Kidney epithelial cell (primary cell): ENCODE data around the gene ABCB9. TPM values are rescaled to one million over a fixed set of nuclear protein-coding genes. Genes with fewer than 3 reads are reported as not detected.

Source experiments
- DNase-seq: peaks from one replicate; pipeline ENCODE4 v3.0.0-alpha.2; 2010; ENCODE audit warnings: low read depth
- H3K27me3 ChIP-seq: 2 replicates; pipeline ENCODE4 v1.6.0; 2011; ENCODE audit warnings: low read length; ENCODE audit not compliant: control insufficient read depth, insufficient read depth
- H3K36me3 ChIP-seq: 2 replicates; pipeline ENCODE4 v1.5.1; 2011; ENCODE audit warnings: low read length; ENCODE audit not compliant: control insufficient read depth, insufficient read depth
- H3K4me3 ChIP-seq: 2 replicates; pipeline ENCODE4 v1.5.1; 2011; ENCODE audit warnings: low read depth, mild to moderate bottlenecking, control low read depth, low read length
- total RNA-seq: library from RNA; depleted of rRNA; stranded (reverse); fragments of >200 nt; gene quantifications from 2 replicates; pipeline ENCODE4 v1.2.3, GENCODE V29; 2015
- TF ChIP-seq, protein P1 (sequence below): IDR thresholded peaks from 2 replicates; pipeline ENCODE4 v1.5.1; 2011; ENCODE audit warnings: mild to moderate bottlenecking, moderate library complexity, low read length, control low read depth, inconsistent platforms; ENCODE audit not compliant: insufficient read depth, poor library complexity, severe bottlenecking

ABCB9 gene
- total RNA-seq, 1 donor from 2014 or later = 10.6 TPM

DNA sequence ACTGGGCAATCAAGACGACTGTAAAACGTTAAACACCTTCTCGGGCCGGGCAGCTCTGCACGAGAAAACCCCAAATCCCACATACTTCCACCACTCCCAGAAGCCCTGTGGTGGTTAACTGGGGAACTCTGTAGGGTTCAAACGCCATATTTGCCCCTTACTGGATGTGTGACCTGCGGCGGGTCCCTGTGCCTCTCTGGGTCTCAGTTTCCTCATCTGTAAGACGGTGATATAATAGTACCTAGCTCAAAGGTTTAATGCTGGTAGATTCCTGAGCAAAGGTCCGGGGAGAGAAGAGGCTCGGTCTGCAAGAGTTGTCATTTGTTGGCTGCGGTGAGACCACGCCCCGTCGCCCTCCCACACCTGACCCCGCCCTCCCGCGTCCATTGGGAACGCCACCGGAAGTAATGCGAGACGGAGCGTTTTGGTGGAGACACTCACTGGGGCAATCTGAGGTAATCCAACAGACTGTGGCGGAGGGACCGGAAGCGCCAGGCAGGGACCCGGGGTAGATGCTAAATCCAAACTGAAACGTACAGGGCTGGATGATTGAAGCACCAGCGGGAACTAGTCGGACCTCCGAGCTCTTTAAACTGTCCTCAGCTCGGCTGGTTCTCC is 8.1 kb upstream of the ABCB9 start:
- Histone ChIP-seq H3K27me3 (no peaks in the 10 kb centered on the region), H3K36me3 (no peaks in the 10 kb centered on the region), H3K4me3 (peak overlapping the region; percentile 96)
- peak; percentile 83 for DNase-seq
- TF ChIP-seq, protein P1, sequence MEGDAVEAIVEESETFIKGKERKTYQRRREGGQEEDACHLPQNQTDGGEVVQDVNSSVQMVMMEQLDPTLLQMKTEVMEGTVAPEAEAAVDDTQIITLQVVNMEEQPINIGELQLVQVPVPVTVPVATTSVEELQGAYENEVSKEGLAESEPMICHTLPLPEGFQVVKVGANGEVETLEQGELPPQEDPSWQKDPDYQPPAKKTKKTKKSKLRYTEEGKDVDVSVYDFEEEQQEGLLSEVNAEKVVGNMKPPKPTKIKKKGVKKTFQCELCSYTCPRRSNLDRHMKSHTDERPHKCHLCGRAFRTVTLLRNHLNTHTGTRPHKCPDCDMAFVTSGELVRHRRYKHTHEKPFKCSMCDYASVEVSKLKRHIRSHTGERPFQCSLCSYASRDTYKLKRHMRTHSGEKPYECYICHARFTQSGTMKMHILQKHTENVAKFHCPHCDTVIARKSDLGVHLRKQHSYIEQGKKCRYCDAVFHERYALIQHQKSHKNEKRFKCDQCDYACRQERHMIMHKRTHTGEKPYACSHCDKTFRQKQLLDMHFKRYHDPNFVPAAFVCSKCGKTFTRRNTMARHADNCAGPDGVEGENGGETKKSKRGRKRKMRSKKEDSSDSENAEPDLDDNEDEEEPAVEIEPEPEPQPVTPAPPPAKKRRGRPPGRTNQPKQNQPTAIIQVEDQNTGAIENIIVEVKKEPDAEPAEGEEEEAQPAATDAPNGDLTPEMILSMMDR = no peak

DNA sequence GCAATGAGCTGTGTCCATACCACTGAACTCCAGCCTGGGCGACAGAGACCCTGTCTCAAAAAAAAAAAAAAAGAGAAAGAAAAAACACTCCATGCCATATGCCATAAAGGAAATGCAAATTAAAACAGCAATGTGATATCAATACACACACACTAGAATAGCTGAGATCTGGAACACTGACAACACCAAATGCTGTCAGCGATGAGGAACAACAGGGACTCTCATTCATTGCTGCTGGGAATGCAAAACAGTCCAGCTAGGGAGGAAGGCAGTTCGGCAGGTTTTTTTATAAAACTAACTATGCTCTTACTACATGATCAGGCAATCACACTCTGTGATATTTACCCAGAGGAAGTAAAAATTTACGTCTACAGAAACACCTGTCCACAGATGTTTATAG is 3.4 kb upstream of the ABCB9 start:
- DNase-seq = no peak
- TF ChIP-seq, protein P1 = no peak
- Histone ChIP-seq H3K36me3 (no peaks in the 10 kb centered on the region), H3K27me3 (no peaks in the 10 kb centered on the region), H3K4me3 (no peak overlapping the region)

DNA sequence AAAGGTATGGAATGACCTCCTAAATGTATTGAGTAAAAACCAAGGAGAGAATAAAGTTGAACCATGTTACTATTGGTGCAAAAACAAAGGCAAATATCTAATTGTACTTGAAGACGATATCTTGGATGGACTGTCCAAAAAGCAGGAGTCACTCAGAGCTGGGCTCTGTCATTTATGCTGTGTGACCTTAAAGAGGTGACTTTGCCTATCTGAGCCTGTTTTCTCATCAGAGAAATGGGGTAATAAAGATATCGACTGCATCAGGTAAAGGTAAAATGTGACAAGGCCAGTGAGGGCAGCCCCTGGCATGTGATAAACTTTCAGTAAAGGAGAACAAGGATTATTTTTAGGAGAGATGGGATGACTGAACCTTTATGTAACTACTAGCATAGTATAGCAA is 1.8 kb upstream of the ABCB9 start:
- no peaks in the 10 kb centered on the region for H3K27me3 ChIP-seq
- TF ChIP-seq, protein P1 = no peak
- no peak overlapping the region for H3K4me3 ChIP-seq
- no peak for DNase-seq
- no peaks in the 10 kb centered on the region for H3K36me3 ChIP-seq

DNA sequence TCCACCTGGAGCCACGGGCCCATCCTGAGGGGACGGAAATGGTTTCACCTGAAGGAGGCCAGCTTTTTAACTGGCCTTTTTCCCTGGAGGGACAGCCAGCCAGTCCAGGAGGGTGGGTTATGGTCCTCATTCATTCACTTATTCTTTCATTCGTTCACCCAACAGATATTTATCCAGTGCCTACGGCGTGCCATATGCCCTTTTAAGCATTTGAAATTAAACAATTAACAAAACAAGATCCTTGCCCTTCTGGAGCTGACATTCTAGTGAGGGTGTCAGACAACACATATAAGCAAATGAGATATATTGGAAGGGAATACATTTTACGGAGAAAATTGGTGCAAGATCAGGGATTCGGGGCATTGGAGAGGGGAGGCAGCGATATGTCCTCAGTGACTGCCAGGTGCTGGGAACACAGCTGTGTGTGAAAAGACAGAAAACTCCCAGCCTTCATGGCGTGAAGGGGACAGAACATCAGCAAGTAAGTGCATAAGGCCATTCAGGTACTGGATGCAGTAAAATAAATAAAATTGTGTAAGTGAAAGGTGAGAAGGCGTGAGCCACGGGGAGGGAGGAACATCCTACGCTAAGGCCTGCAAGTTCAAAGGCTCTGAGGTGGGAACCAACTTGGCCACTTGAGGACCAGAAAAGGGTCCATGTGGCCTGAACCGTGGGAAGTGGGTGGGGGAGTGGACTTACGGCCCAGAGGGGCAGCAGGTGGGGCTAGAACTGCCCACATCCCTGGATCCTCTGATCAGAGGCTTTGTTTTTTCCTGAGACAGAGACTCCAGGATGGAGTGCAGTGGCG is 684 bp upstream of the ABCB9 start:
- Histone ChIP-seq H3K27me3 (no peaks in the 10 kb centered on the region), H3K36me3 (no peaks in the 10 kb centered on the region), H3K4me3 (no peak overlapping the region)
- DNase-seq = no peak
- TF ChIP-seq, protein P1 = no peak

DNA sequence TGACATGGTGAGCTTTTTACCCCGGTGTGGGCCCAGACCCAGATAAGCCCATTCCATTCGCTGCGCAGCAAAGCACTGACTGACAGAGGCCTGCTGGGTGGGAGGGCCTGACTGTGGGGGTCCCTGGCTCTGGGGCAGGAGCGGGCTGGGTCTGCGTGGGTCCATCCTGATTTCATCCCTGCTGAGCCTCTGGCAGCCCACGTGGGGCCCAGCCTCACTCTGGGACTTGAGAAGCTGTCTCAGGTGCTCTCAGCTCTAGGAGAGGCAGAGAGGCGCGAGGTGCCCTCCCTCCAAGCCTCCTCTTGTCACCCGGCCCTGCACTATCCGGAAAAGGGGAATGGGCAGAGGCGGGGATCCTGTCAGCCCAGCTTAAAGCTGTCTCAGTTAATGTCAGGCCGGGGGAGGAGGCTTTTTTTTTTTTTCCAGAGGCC is 927 bp downstream of the ABCB9 start:
- TF ChIP-seq, protein P1 = no peak
- H3K4me3 ChIP-seq = no peak overlapping the region
- H3K27me3 ChIP-seq = no peaks in the 10 kb centered on the region
- H3K36me3 ChIP-seq = no peaks in the 10 kb centered on the region
- no peak for DNase-seq
